Ureter (tissue), 1 donor: Measurements from ENCODE around the gene GRIK4. TPM values are rescaled to one million over a fixed set of nuclear protein-coding genes. Genes with fewer than 3 reads are reported as not detected.
"Not testable (repeated sequence)": the region's sequence is repeated elsewhere in the genome, so short reads cannot be mapped to it uniquely, and the experiment has no call there.

Experiments
- DNase-seq: peaks from one replicate; pipeline ENCODE4 v3.0.0-alpha.2; 2020; ENCODE audit warnings: low spot score
- total RNA-seq: library from RNA; stranded (reverse); gene quantifications from one replicate; pipeline ENCODE4 v1.2.4, GENCODE V29; 2023
- donor health status: DM: yes; HTN: yes; CAD: no.

The GRIK4 gene
- total RNA-seq, 1 donor from 2014 or later, result 0.21 TPM

DNA sequence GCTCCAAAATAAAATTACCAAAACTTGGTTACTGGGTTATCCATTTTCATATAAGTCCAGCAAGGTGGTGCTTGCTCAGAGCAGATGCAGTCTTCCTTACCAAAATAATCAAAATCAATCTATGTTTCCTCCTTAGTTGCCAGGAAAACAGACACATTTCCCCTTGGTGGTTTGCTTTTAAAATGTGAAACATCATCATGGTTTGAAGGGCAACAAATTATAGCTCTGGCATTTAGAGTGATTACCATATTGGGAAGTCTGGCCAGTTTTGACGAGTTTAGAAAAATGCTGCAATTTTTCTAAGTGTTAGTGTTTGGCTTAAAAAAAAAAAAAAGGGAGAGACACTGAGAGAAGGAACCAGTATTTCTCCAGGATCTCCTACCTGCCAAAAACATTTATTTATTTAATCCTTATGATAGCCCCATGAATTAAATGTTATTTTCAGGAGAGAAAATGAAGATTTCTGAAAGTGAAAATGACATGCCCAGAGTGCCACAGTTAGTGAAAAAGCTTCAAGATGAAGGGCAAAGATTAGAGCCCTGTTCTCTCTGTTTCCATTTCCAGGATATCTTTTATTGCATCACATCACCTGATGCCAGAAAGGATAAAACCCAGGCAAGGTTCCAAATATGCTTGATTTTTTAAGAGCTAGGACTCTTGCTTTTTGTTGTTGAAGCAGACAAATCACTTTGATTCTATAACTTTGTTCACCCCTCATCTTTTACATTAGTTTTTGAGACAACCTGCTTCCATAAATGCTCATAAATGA, 482.7 kb downstream of the GRIK4 start:
- no peak for DNase-seq

DNA sequence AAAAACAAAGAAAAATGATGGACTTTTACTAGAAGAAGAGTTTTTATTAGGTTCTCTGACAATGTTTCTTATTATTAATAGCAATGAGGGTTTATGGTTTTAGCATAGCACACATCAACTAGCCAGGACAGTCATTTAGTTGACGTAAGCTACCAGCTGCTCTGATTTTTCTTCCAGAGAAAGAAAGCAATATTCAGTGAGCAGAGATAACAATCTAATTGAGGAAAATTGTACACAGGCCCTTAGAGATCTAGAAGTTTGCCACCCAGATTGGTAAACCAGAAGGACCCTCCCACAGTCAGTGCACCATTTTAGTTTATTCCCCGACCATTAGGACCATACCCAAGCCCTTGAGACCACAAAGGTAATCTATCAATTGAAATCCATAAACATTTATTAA, 483.6 kb downstream of the GRIK4 start:
- DNase-seq, result no peak

DNA sequence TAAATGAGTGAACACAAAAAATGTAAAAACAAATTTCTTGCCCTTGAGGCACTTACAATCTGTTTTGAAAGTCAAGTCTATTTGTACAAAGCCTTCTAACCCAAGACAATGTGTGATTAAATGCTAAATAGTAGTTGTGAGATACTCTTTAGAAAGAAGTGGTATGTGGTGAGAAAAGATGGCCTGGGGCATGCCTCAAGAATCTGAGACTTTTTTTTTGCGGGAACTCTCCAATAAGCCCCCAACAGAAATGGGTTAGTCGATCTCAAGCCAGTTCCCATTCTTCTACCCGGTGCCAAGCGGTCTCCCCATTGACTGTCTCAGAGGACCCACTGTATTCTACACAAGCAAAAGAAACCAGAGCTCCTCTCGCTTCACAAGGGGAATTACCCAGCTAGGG, 485.4 kb downstream of the GRIK4 start:
- no peak for DNase-seq

DNA sequence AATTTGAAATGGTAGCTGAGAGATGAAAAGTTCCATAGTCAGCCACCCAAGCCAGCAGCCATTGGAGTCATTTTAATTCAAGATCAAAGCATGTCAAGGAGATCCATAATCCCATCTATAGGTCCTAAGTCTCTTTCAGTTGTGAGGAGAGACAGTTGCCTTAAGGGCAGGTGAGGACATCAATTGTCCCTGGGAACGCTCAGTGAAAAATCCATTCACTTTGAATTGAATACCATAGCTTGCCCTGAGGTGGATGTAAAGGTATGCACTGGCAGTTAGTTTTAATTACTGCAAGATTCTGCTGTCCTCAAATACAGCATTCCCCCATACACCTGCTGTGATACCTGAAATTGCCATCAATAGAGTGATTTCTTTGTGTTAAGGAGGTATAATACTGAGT, 487.0 kb downstream of the GRIK4 start:
- no peak for DNase-seq

DNA sequence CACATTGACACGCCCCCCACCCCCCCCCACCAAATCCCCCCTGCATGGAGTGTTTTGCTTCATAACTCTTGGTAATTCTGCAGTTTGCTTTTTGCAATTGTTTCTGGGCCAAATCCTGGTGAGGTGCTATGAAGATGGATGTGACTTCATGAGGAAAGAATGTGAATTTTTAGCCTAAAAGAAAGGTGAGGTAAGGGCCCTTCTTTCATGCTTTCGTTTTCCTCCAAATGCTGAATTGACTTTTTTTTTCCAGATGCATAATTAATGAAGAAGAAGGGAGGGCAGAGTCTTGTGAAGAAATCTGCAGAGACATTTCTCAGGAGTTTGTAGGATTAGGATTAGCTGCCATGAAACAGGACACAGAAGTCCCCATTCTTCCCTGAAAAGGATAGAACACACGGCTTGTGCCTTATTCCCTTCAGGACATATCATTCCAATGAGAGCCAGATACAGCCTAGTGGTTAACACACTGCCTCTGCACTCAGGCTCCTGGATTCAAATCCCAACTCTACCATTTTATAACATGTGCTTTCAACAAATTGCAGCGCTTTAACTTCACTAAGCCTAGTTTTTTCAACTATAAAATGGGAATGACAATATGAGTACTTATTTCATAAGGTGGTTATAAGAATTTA, 492.8 kb downstream of the GRIK4 start:
- DNase-seq, result no peak

DNA sequence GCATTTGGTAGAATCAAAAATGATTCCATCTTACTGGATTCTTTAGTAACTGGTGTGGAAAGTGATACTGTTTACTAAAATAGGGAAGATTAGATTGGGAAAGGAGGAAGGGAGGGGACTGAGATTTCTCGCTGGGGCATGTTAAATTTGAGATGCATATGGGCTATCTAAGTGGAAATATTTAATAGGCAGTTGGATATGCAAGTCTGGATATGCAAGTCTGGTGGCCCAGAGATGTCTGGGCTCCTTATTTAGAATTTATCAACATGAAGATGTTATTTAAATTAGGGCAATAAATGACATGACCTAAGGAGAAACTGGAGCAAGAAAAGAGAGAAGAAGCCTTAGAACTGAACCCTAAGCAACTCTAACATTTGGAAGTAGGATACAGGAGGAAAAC, 495.4 kb downstream of the GRIK4 start:
- no peak for DNase-seq

DNA sequence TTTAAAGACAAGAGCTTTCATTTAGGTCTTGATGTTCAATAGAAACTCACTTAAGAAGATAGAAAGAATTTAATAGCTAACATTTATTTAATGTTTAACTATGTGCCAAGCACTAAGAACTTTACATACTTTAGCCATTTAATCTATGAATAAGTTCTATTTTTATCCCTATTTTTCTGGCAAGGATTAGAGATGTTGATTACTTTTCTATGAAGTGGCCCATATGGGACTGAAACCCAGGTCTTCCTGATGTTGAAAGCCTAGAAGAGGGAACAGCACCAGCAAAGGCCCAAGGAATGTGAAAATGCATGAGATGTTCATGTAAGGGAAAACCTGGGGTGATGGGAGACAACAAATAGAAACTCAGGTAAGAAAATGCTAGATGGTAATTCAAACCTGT, 497.0 kb downstream of the GRIK4 start:
- DNase-seq, result no peak

DNA sequence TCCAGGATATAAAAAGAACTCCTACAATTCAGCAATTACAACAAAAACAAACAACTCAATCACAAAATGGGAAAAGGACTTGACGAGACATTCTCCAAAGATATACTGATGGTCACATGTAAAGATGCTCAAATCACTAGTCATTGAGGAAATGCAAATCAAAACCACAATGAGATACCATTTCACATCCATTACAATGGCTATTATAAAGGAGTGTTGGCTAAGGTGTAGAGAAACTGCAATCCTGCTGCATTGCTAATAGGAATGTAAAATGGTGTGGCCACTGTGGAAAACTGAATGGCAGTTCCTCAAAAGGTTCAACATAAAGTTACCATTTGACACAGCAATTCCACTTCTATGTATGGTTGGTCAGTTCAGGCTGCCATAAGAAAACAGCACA, 500.5 kb downstream of the GRIK4 start:
- DNase-seq, result no peak

DNA sequence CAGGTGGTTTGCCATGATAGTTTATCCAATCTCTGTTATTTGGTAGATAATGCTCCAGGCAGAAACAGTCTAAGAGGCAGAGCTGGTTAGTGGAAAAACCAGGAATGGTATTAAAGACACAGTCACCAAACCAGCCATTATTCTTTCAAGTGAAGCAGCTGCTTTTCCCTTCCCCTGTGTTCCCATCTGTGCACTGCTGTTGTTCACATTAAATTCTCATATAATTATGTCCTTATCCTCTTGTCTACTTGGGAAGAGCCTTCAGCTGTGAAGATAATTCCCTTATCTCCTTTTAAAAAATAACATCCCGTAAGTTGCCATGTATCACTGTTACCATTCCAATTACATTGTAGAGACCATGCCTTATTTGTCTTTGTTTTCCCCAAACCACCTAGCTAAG, 507.2 kb downstream of the GRIK4 start:
- no peak for DNase-seq

DNA sequence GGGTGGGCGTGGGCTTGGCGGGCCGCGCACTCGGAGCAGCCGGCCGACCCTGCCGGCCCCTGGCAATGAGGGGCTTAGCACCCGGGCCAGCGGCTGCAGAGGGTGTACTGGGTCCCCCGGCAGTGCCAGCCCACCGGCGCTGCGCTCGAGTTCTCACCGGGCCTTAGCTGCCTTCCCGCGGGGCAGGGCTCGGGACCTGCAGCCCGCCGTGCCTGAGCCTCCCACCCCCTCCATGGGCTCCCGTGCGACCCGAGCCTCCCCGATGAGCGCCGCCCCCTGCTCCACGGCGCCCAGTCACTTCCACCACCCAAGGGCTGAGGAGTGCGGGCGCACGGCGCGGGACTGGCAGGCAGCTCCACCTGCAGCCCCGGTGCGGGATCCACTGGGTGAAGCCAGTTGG, 510.2 kb downstream of the GRIK4 start:
- not testable (repeated sequence) for DNase-seq

DNA sequence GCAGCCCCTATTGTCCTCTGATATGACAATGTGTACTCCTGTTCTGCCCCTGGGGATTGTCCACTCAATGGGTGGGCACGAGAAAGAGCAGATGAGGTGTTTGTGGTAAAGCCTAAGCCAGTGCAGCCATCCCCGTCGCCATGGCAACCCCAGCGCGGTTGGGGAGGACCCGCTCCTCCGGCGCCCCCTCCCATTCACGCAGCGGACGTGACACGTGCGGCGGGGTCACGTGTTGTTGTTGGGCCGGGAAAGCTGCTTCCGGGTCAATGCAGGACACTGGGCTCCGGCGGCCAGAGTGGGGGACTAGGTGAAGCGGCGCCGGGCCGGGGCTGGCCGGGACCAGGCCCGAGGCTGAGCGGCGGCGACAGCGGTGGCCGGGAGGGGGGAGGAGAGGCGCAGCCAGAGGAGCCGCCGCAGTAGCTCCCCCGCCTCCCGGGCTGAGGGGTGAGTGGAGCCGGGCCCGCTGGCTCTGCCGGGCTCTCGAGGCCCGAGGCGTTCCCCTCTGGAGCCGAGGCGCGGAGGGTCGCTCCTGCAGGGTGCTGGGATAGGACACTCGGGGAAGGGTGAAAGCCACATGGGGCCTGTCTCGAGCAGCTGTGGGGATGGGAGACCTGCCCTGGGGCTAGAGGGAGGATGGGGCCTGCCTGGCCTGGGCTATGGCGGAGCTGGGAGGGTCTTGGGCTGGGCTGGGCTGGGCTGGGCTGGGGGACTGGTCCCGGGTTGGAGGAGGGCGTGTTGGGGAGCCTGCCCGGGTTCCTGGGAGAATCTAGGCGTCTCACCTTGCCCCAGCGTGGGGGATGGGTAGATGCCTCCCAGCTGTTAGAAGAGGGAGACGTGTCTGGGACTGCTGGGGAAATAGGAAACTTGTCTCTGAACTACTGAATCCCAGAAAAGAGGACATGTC, 512.6 kb downstream of the GRIK4 start, which contains the start of gene TBCEL:
TBCEL (plus strand) TSS at position 255 of the 904 bp plus-strand sequence. CDS start 21,589 bp downstream, outside the sequence.
- peak; percentile 87 for DNase-seq

DNA sequence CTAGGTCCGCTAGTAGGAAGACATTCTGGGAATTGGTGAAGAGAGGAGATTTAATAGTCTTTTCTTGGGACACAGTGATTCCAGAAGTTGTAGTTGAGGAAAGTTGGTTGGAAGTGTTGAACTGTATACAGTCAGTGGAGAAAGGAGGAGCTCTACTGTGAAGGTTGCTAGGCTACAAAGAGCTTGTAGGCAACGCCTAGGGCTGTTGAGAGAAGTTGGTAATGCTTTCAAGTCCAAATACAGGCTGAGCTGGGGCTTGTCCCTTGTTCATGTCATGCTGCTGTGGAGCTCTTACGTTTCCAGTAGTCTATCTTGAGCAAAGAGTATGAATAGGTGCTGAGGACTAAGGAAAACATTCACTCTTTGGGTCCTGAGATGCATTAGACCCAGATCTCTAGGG, 513.4 kb downstream of the GRIK4 start:
- no peak for DNase-seq

DNA sequence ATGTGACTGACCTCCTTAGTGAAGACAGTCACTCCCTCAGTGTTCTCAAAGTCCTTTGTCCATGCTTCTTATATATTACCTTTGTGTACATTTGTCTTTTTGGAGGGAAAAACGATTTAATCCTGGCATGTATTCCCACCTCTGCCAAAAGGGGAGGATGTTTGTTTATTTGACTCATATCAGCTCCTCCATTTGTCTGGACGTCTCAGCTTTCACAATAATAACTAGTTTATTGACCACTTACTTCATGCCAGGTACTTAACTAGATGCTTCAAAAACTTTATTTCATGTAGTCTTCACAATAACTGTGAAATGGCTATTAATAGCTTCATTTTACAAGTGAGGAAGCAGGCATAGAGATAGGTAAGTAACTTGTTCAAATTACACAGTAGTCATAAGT, 517.6 kb downstream of the GRIK4 start:
- no peak for DNase-seq

DNA sequence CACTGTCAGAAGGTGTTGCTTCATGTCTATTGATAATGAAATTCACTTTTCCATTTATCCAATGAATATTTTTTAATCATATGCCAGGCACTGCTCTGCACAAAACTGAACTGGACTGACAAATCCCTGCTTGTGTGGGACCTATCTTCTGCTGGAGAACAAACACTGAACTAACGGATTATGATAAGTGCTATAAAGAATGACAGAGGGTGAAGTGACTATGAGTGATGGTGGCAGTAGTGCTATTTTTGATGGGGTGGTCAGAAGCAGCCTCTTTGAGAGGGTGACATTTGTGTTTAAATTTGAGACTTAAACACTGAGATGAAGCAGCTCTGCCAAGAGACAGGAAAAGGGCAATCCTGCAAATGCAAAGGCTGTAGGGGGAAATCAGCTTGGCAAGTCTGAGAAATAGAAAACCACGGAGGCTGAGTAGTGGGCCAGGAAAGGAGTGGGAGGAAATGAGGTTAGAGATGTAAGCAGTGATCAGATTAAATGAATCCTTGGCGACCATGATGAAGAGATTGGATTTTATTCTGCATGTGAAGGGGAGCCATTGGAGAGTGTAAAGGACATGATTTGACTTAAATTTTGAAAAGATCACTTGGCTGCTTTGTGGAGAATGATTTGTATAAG, 518.4 kb downstream of the GRIK4 start:
- DNase-seq, result no peak

DNA sequence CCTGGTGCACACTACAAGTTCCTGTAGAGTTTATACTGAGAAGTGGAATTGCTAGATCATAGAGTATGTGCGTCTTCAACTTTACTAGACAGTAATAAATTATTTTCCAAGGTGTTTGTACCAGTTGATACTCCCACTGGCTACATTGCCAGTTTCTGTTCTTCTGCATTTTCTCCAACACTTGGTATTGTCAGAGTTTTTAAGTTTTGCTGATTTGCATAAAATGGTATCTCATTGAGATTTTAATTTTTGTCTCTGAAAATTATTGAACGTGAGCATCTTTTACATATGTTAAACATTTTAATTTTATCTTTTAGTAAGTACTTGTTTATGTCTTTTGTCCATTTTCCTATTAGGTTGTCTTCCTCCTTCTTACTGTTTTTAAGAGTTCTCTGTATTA, 519.6 kb downstream of the GRIK4 start:
- DNase-seq, result no peak

DNA sequence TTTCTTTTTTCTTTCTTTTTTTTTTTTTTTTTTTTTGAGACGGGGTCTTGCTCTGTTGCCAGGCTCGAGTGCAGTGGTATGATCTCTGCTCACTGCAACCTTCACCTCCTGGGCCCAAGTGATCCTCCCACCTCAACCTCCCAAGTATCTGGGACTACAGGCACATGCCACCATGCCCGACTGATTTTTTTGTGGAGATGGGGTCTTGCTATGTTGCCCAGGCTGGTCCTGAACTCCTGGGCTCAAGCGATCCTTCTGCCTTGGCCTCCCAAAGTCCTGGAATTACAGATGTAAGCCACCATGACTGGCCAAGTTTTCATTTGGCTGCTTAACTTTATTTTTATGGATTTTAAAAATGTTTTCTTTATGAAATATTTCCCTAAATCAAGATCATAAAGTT, 520.1 kb downstream of the GRIK4 start:
- DNase-seq, result not testable (repeated sequence)

DNA sequence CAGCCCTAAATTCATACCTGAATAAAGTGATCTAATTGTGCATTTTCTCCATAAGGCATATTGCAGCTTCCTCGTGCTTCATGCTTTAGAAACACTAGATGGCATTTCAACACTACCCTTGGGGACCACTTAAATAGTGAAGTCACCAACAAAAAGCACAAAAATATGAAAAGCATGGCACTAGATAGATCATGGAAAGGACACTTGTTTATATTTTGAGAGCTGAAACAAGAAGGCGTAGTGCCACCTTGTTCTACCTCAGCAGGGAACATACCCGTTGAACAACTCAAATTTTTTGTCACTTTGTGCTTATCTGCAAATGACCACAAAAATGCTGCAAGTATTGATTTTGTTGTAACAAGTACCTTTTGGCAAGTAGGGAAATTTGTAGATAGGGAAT, 521.0 kb downstream of the GRIK4 start:
- DNase-seq, result no peak

DNA sequence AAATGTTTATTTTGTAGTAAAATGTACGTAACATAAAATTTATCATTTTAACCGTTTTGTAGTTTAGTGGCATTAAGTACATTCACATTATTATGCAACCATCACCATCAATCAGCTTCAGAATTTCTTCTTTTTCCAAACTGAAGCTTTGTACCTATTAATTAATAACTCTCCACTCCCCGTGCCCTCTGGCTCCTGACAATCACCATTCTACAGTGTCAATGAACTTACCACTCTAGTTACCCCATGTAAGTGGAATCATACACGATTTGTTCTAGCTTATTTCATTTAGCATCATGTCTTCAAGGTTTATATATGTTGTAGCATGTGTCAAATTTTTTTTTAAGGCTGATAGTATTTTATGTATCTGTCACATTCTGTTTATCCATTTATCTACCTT, 522.1 kb downstream of the GRIK4 start:
- DNase-seq, result no peak

DNA sequence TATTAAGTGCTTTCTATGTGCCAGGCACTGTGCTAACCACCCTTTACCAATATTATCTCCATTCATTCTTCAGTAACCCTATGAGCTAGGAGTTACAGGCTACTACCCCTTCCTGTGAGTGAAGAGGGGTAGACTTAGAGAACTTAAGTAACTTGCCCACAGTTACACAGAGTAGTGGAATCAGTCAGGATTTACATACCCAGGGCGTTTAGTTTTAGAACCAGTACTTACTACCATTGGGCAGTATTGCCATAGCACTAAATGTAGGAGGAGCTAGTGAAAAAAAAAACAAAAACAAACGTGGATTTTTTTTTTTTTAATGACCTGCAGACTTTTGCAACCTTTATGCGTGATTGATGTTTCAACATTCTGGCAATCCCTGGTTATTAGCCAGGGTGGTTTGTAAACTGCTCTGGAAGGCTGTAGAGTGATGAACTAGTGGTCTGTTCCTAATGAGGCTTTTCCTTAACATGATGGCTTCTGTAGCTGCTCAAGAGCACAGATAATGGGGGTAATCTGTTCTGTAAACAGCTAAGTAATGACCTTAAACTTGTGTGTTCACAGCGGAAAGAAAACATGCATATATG, 523.7 kb downstream of the GRIK4 start:
- no peak for DNase-seq

DNA sequence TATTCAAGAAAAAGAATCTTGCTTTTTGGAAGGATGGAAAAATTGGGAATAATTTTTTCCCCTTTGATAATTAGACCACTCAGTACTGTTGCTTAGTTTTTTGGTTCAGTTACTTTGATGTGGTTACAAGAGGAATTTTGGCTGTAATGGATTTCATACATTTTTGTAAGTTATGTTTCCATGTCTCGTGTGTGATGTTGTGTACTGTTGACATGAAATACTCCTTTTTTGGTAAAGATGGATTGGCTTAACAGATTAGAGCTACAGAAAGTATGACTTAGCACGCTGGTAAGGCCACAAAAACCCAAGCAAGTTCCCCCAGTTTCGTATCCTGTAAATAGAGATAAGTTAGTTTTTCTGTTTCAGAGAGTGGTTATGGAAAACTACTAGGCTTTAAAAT, 524.2 kb downstream of the GRIK4 start:
- no peak for DNase-seq

DNA sequence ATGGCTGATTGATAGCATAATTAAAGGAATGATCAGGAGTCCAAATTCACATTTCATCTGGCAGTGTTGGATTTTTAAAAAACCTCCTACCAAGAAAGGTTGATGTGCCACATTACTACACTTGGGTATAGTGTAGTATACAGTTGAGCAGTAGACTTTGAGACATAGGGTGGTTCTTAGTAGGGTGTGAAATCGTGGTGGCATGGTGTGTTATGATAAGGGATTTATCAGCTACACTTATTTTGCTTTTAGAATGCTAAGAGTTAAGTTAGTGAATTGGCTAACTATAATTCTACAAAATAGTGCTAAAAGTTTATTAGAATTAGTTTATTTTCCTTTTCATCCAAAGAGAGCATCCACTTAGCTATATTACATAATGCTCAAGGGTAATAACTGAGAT, 525.5 kb downstream of the GRIK4 start:
- no peak for DNase-seq
